GM18873 (cell line): ENCODE measurements around the gene MAN2A2.

ENCODE experiments used
- ATAC-seq: cut with Tn5 transposase; IDR thresholded peaks from one replicate; pipeline ENCODE4 v1.9.1; 2021; ENCODE audit warnings: mild to moderate bottlenecking, moderate library complexity, moderate number of reproducible peaks; ENCODE audit not compliant: unreplicated experiment, low FRiP score

MAN2A2 gene

GRCh38 chr15:90902840-90903732, at the start of gene MAN2A2:
MAN2A2 (plus strand) TSS chr15:90903302; CDS start chr15:90904208, 906 bp downstream.
- peak; percentile 36 for ATAC-seq

GRCh38 chr15:90855139-90855538, 48.0 kb upstream of the MAN2A2 start:
- no peak for ATAC-seq

- no peak for ATAC-seq
These were observed 45.8 kb upstream of the MAN2A2 start for GRCh38 chr15:90857337-90857736.

GRCh38 chr15:90857883-90858443, 45.1 kb upstream of the MAN2A2 start:
- ATAC-seq, result no peak

- ATAC-seq, result no peak
These were observed 43.6 kb upstream of the MAN2A2 start for GRCh38 chr15:90859234-90860131.

GRCh38 chr15:90860450-90860849, 42.7 kb upstream of the MAN2A2 start:
- ATAC-seq, result no peak

- ATAC-seq, result no peak
These were observed 42.0 kb upstream of the MAN2A2 start for GRCh38 chr15:90860942-90861675.

- ATAC-seq, result no peak
These were observed 40.6 kb upstream of the MAN2A2 start for GRCh38 chr15:90862487-90862886.

GRCh38 chr15:90862964-90863778, 39.9 kb upstream of the MAN2A2 start:
- ATAC-seq, result no peak

GRCh38 chr15:90863987-90864386, 39.1 kb upstream of the MAN2A2 start:
- no peak for ATAC-seq

GRCh38 chr15:90864507-90864906, 38.6 kb upstream of the MAN2A2 start:
- ATAC-seq, result no peak

- no peak for ATAC-seq
These were observed 37.4 kb upstream of the MAN2A2 start for GRCh38 chr15:90865702-90866101.

GRCh38 chr15:90866161-90866715, 36.9 kb upstream of the MAN2A2 start:
- no peak for ATAC-seq

- no peak for ATAC-seq
These were observed 36.3 kb upstream of the MAN2A2 start for GRCh38 chr15:90866800-90867199.

- no peak for ATAC-seq
These were observed 34.8 kb upstream of the MAN2A2 start, which contains the start of gene FURIN for GRCh38 chr15:90868261-90868689. FURIN (plus strand) TSS chr15:90868588; CDS start chr15:90875741, 7,153 bp downstream.

GRCh38 chr15:90869140-90869541, 34.0 kb upstream of the MAN2A2 start:
- no peak for ATAC-seq

GRCh38 chr15:90869601-90870353, 33.3 kb upstream of the MAN2A2 start:
- no peak for ATAC-seq
